Astrocyte (in vitro differentiated cells and primary cell): ENCODE data around the gene NUMA1. TPM values are rescaled to one million over a fixed set of nuclear protein-coding genes. Genes with fewer than 3 reads are reported as not detected.

ENCODE experiments used
- DNase-seq: peaks from one replicate; pipeline ENCODE4 v3.0.0-alpha.2; 2010; ENCODE audit warnings: low read depth
- FAIRE-seq: peaks from 2 replicates; lab custom pipeline; 2011; peaks lifted over from hg19 to GRCh38; lab: Jason Lieb, UNC
- H2AFZ ChIP-seq: 2 replicates; pipeline ENCODE4 v1.6.0; 2012; ENCODE audit warnings: low read depth, low read length, inconsistent platforms
- H3K27ac ChIP-seq: 2 replicates; pipeline ENCODE4 v1.5.1; 2011; ENCODE audit warnings: low read depth, low read length, inconsistent platforms
- H3K27me3 ChIP-seq: 2 replicates; pipeline ENCODE4 v1.6.0; 2011; ENCODE audit warnings: low read length, inconsistent platforms; ENCODE audit not compliant: insufficient read depth
- H3K36me3 ChIP-seq: 2 replicates; pipeline ENCODE4 v1.5.1; 2011; ENCODE audit warnings: low read length, inconsistent platforms; ENCODE audit not compliant: insufficient read depth
- H3K4me1 ChIP-seq: 2 replicates; pipeline ENCODE4 v1.5.1; 2011; ENCODE audit warnings: low read length, inconsistent platforms; ENCODE audit not compliant: insufficient read depth
- H3K4me2 ChIP-seq: 2 replicates; pipeline ENCODE4 v1.6.0; 2012; ENCODE audit warnings: low read length, inconsistent platforms
- H3K4me3 ChIP-seq: 2 replicates; pipeline ENCODE4 v1.5.1; 2011; ENCODE audit warnings: low read depth, mild to moderate bottlenecking, low read length, inconsistent platforms; ENCODE audit not compliant: insufficient read depth
- H3K79me2 ChIP-seq: 2 replicates; pipeline ENCODE4 v1.6.0; 2012; ENCODE audit warnings: mild to moderate bottlenecking, low read length, inconsistent platforms; ENCODE audit not compliant: insufficient read depth
- H3K9ac ChIP-seq: 2 replicates; pipeline ENCODE4 v1.6.0; 2012; ENCODE audit warnings: mild to moderate bottlenecking, low read length, inconsistent platforms
- H3K9me3 ChIP-seq: 2 replicates; pipeline ENCODE4 v1.5.1; 2012; ENCODE audit warnings: low read depth, mild to moderate bottlenecking, low read length, inconsistent platforms; ENCODE audit not compliant: insufficient read depth
- H4K20me1 ChIP-seq: 2 replicates; pipeline ENCODE4 v1.6.0; 2012; ENCODE audit warnings: low read length, inconsistent platforms; ENCODE audit not compliant: insufficient read depth
- H3K27ac Mint-ChIP-seq: one replicate; pipeline ENCODE4 v1.8.0; 2021; ENCODE audit warnings: mild to moderate bottlenecking, mixed read lengths; ENCODE audit not compliant: unreplicated experiment
- H3K27me3 Mint-ChIP-seq: one replicate; pipeline ENCODE4 v1.8.0; 2021; ENCODE audit warnings: low read depth, mixed read lengths; ENCODE audit not compliant: unreplicated experiment
- H3K36me3 Mint-ChIP-seq: one replicate; pipeline ENCODE4 v1.8.0; 2021; ENCODE audit warnings: low read depth, mixed read lengths; ENCODE audit not compliant: unreplicated experiment
- H3K4me1 Mint-ChIP-seq: one replicate; pipeline ENCODE4 v1.8.0; 2021; ENCODE audit warnings: low read depth, mixed read lengths; ENCODE audit not compliant: unreplicated experiment
- H3K4me3 Mint-ChIP-seq: one replicate; pipeline ENCODE4 v1.8.0; 2021; ENCODE audit warnings: mild to moderate bottlenecking, moderate library complexity, mixed read lengths; ENCODE audit not compliant: unreplicated experiment
- H3K9me3 Mint-ChIP-seq: one replicate; pipeline ENCODE4 v1.8.0; 2021; ENCODE audit warnings: mild to moderate bottlenecking, mixed read lengths; ENCODE audit not compliant: unreplicated experiment
- EZH2 ChIP-seq: IDR thresholded peaks from 2 replicates; pipeline ENCODE4 v1.6.1; 2012; ENCODE audit warnings: mild to moderate bottlenecking, low read length, inconsistent platforms; ENCODE audit not compliant: insufficient read depth
- total RNA-seq: library from RNA; stranded (reverse); gene quantifications from 2 replicates; pipeline ENCODE4 v1.2.1, GENCODE V29; 2021
- TF ChIP-seq, protein P1 (sequence below): IDR thresholded peaks from 2 replicates; pipeline ENCODE4 v1.5.1; 2011; ENCODE audit warnings: low read depth, mild to moderate bottlenecking, inconsistent platforms, low read length, moderate library complexity; ENCODE audit not compliant: insufficient read depth

NUMA1 gene
- total RNA-seq, 1 donor from 2014 or later: 111 TPM

DNA sequence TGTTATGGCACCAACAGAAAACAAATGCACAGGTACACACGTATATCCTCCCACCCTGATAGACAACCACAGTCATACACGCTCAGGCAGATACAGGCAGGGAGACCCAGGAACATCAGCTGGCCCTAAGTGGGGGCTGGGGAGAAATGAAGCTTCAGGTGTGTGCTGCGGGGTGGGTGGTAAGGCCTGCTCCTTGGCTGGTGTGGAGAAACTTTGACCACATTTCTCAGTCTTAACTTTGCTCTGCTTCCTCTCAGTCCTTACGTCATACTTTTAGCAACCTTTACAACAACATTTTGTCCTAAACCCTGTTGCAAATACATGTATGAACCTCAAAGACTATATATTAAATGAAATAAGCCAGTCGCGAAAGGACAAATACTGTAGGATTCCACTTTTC, 38.9 kb upstream of the NUMA1 start:
- DNase-seq: no peak
- Mint-ChIP-seq H3K4me1 (no peaks in the 10 kb centered on the region), H3K27me3 (peaks cover 12% of the 10 kb centered on the region), H3K27ac (no peak overlapping the region), H3K36me3 (peaks cover 4% of the 10 kb centered on the region), H3K4me3 (no peak overlapping the region), H3K9me3 (peaks cover 2% of the 10 kb centered on the region)
- Histone ChIP-seq H3K4me2 (no peak overlapping the region), H3K79me2 (no peaks in the 10 kb centered on the region), H2AFZ (no peak overlapping the region), H3K36me3 (no peaks in the 10 kb centered on the region), H3K27ac (no peak overlapping the region), H3K9ac (no peak overlapping the region), H3K27me3 (no peaks in the 10 kb centered on the region), H3K9me3 (no peaks in the 10 kb centered on the region), H3K4me1 (no peaks in the 10 kb centered on the region), H4K20me1 (no peaks in the 10 kb centered on the region), H3K4me3 (no peak overlapping the region)
- TF ChIP-seq, protein P1, sequence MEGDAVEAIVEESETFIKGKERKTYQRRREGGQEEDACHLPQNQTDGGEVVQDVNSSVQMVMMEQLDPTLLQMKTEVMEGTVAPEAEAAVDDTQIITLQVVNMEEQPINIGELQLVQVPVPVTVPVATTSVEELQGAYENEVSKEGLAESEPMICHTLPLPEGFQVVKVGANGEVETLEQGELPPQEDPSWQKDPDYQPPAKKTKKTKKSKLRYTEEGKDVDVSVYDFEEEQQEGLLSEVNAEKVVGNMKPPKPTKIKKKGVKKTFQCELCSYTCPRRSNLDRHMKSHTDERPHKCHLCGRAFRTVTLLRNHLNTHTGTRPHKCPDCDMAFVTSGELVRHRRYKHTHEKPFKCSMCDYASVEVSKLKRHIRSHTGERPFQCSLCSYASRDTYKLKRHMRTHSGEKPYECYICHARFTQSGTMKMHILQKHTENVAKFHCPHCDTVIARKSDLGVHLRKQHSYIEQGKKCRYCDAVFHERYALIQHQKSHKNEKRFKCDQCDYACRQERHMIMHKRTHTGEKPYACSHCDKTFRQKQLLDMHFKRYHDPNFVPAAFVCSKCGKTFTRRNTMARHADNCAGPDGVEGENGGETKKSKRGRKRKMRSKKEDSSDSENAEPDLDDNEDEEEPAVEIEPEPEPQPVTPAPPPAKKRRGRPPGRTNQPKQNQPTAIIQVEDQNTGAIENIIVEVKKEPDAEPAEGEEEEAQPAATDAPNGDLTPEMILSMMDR: no peak
- no peak for TF ChIP-seq EZH2
- no peak for FAIRE-seq

DNA sequence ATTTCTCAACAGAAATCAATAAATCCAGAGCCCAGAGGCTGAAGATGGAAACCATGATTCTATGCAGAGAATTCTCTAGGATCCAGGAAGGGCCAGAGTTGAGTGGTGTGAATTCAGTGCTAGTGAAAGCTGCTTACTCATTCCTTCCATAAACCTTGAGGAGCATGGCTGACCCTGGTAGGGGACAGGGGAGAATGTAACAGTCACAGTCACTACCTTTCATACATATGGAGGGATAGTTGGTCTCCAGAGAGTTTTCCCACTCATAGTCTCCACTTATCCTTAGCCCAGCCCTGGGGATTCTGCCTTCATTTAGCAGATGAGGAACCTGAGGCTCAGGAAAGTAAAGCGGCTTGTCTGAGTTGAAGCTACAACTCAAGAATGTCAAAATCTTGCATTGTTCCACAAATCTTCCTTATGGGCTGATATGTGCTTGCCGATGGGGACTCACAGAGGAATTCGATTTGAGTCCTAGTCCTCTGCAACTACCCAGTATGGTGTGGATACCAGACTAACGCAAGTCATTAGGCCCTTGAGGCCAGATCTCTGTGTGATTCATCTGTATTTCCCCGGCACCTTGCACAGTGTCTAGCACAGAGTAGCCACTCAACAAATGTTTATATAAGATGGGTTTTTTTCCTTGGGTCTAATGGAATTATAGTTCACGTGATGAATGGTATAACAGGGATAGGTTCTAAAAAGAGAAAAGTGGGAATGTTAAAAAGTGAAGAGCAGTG, 35.8 kb upstream of the NUMA1 start:
- Mint-ChIP-seq H3K27ac (no peak overlapping the region), H3K4me3 (no peak overlapping the region), H3K36me3 (peaks cover 4% of the 10 kb centered on the region), H3K4me1 (peaks cover 4% of the 10 kb centered on the region), H3K27me3 (peaks cover 2% of the 10 kb centered on the region), H3K9me3 (peaks cover 2% of the 10 kb centered on the region)
- no peak overlapping the region for H3K4me2 ChIP-seq
- no peaks in the 10 kb centered on the region for H4K20me1 ChIP-seq
- TF ChIP-seq, protein P1: no peak
- H3K4me1 ChIP-seq: peaks cover 17% of the 10 kb centered on the region
- FAIRE-seq (no peak), DNase-seq (no peak)
- no peaks in the 10 kb centered on the region for H3K9me3 ChIP-seq
- no peaks in the 10 kb centered on the region for H3K79me2 ChIP-seq
- H2AFZ ChIP-seq: no peak overlapping the region
- no peaks in the 10 kb centered on the region for H3K36me3 ChIP-seq
- H3K9ac ChIP-seq: no peak overlapping the region
- no peaks in the 10 kb centered on the region for H3K27me3 ChIP-seq
- H3K4me3 ChIP-seq: no peak overlapping the region
- H3K27ac ChIP-seq: no peak overlapping the region

DNA sequence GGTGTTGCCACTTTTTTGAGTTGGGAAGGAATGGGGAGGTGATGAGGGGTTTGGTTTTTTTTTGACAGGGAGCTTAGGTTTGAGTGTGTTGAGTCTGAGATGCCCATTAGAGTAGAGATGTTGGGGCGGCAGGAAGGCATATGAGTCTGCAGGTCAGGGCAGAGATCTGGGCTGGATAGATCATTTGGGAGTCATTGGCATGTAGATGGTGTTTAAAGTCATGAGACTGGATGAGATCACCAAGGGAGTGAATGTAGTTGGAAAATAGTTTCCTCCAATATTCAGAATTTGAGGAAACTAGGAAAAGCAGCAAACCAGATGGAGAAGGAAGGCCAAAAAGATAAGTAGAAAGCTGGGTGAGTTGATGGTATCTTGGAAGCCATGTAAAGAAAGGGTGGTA, 34.2 kb upstream of the NUMA1 start:
- FAIRE-seq (no peak), DNase-seq (no peak)
- no peak overlapping the region for H3K4me2 ChIP-seq
- H3K79me2 ChIP-seq: no peaks in the 10 kb centered on the region
- H3K9me3 ChIP-seq: no peaks in the 10 kb centered on the region
- H3K4me1 ChIP-seq: peaks cover 20% of the 10 kb centered on the region
- H3K36me3 Mint-ChIP-seq: peaks cover 10% of the 10 kb centered on the region
- peaks cover 2% of the 10 kb centered on the region for H3K9me3 Mint-ChIP-seq
- no peak overlapping the region for H3K9ac ChIP-seq
- no peak overlapping the region for H3K4me3 Mint-ChIP-seq
- no peak overlapping the region for H3K27ac Mint-ChIP-seq
- TF ChIP-seq EZH2: no peak
- TF ChIP-seq, protein P1: no peak
- no peak overlapping the region for H2AFZ ChIP-seq
- no peaks in the 10 kb centered on the region for H4K20me1 ChIP-seq
- H3K36me3 ChIP-seq: no peaks in the 10 kb centered on the region
- no peak overlapping the region for H3K4me3 ChIP-seq
- no peaks in the 10 kb centered on the region for H3K27me3 ChIP-seq
- H3K27me3 Mint-ChIP-seq: peaks cover 2% of the 10 kb centered on the region
- H3K27ac ChIP-seq: no peak overlapping the region
- H3K4me1 Mint-ChIP-seq: peaks cover 4% of the 10 kb centered on the region
